BLaER1 treated with 17β-estradiol and CSF1 and Interleukin-3, amounts not matched to agents 10 nM and 100 nM (cell line): ENCODE data around the gene CTCF.

Experiments
- H3K27ac ChIP-seq, 11 experiments: shearing (Covaris generic); formaldehyde crosslinking; 2 replicates each; pipeline ENCODE4 v1.8.1; 2022
- H3K27me3 ChIP-seq, 11 experiments: shearing (Covaris generic); formaldehyde crosslinking; 2 replicates each; pipeline ENCODE4 v1.8.1; 2022
- H3K36me3 ChIP-seq, 11 experiments: shearing (Covaris generic); formaldehyde crosslinking; 2 replicates each; pipeline ENCODE4 v1.8.1; 2022
- H3K4me1 ChIP-seq, 10 experiments: shearing (Covaris generic); formaldehyde crosslinking; 2 replicates each; pipeline ENCODE4 v1.8.1; 2022
- H3K4me2 ChIP-seq, 11 experiments: shearing (Covaris generic); formaldehyde crosslinking; 2 replicates each; pipeline ENCODE4 v1.8.1; 2022
- H3K4me3 ChIP-seq, 10 experiments: shearing (Covaris generic); formaldehyde crosslinking; 2 replicates each; pipeline ENCODE4 v1.8.1; 2022
- H3K9ac ChIP-seq, 11 experiments: shearing (Covaris generic); formaldehyde crosslinking; 2 replicates each; pipeline ENCODE4 v1.8.1; 2022
- H3K9me3 ChIP-seq, 11 experiments: shearing (Covaris generic); formaldehyde crosslinking; replicated peaks in 1 of 11; 2 replicates each; pipeline ENCODE4 v1.8.1; 2022
- H4K20me1 ChIP-seq, 11 experiments: shearing (Covaris generic); formaldehyde crosslinking; 2 replicates each; pipeline ENCODE4 v1.8.1; 2022
- Cebpa-rat ChIP-seq, 11 experiments: shearing (Covaris generic); IDR thresholded peaks; 2 replicates each; pipeline ENCODE4 v1.8.1; 2022

The CTCF gene

DNA sequence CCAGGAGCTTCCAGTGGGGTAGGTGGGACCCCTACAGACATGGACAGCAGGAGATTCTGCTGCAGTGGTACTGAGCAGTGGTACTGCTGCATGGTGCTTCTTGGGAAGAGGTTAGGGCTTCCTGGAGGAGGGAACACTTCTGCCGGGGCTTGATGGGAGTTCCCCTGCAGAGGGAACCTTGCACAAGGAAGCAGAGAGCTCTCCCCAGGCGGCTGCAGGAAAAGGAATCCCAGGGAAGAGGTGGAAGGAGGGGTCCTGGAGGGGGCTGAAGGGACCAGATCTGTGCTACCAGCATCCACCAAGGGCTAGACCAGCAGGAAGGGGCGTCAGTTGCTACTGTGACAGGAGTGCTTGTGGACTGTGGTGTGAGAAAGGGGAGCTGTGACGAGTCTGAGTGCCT is 23.1 kb upstream of the CTCF start:
- Histone ChIP-seq H3K9me3 (no peaks in the 10 kb centered on the region), H3K27ac (peak overlapping the region in 1 of 11 experiments; percentile 84; a peak in 1 of 22 replicates), H3K4me1 (peaks cover 86 to 96% (median 93%) of the 10 kb centered on the region in 10 experiments), H3K4me3 (peak overlapping the region in 8 of 10 experiments; percentile 72 to 89 (median 79); a peak in 9 of 20 replicates), H4K20me1 (peaks cover 68 to 100% (median 96%) of the 10 kb centered on the region in 11 experiments), H3K36me3 (peaks cover 45 to 77% (median 57%) of the 10 kb centered on the region in 11 experiments), H3K27me3 (no peaks in the 10 kb centered on the region), H3K4me2 (peak overlapping the region; percentile 97 to 100 (median 98)), H3K9ac (peak overlapping the region; percentile 80 to 92 (median 85); a peak in 18 of 22 replicates)
- TF ChIP-seq Cebpa-rat (IDR thresholded peaks at IDR 0.05) = no peak

DNA sequence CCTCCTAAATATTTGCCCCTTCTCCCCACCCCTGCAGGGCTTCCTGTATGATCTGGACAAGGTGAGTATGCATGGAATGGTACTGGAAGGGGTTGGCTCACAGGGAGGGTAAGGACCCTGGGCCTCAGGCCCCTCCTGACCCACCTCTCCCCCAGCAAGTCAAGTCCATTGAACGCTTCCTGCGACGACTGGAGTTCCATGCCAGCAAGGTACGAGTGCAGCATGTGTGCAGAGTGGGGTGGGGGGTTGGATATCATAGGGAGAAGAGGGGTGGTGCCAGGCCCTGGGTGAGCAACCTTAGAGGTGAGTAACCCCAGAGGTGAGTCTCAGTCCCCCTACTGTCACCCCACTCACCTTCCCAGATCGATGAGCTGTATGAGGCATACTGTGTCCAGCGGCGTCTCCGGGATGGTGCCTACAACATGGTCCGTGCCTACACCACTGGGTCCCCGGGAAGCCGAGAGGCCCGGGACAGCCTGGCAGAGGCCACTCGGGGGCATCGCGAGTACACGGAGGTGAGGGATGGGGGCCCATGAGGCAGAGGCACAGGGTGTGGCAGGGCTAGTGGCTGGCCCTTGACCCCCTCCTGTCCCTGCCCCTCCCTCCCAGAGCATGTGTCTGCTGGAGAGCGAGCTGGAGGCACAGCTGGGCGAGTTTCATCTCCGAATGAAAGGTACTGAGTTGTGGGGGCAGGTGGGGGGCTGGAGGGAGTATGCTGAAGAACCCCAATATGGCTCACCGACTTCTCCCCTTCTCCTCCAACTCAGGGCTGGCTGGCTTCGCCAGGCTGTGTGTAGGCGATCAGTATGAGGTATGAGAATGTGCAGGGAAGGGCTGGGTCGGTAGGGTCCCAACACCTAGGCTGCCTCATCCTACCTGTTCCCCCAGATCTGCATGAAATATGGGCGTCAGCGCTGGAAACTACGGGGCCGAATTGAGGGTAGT is 22.4 kb upstream of the CTCF start:
- Histone ChIP-seq H4K20me1 (peaks cover 62 to 100% (median 96%) of the 10 kb centered on the region in 11 experiments), H3K4me1 (peaks cover 86 to 96% (median 93%) of the 10 kb centered on the region in 10 experiments), H3K27ac (no peak overlapping the region)

DNA sequence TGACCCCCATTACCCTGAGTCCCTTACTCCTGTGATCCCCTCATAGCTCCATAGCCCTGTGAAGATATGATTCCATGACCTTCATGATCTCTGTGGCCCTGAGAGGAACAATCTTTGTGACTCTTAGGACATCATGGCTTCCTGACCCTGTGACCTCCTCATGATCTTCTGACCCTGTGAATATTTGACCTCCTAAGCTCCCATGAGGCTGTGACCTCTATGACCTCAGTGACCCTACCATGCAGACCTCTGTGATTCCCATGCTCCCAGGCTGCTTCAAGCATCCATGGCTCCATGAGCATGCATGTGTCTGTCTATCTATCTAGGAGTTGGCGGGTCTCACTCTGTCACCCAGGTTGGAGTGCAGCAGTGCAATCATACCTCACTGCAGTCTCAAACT is 21.6 kb upstream of the CTCF start:
- H3K4me3 ChIP-seq = no peak overlapping the region
- no peaks in the 10 kb centered on the region for H3K27me3 ChIP-seq
- no peak overlapping the region for H3K9ac ChIP-seq
- H4K20me1 ChIP-seq = peaks cover 54 to 100% (median 94%) of the 10 kb centered on the region in 11 experiments
- peaks cover 86 to 96% (median 93%) of the 10 kb centered on the region in 10 experiments for H3K4me1 ChIP-seq
- H3K27ac ChIP-seq = no peak overlapping the region
- H3K9me3 ChIP-seq = no peaks in the 10 kb centered on the region
- peak overlapping the region in 6 of 11 experiments; percentile 7 to 97 (median 50); a peak in 5 of 22 replicates for H3K4me2 ChIP-seq
- peaks cover 47 to 78% (median 65%) of the 10 kb centered on the region in 11 experiments for H3K36me3 ChIP-seq
- TF ChIP-seq Cebpa-rat (IDR thresholded peaks at IDR 0.05) = no peak

More for the DNA sequence above, 22.4 kb upstream of the CTCF start:
- Histone ChIP-seq H3K36me3 (peaks cover 47 to 78% (median 61%) of the 10 kb centered on the region in 11 experiments), H3K27me3 (no peaks in the 10 kb centered on the region), H3K9me3 (no peaks in the 10 kb centered on the region), H3K4me2 (peak overlapping the region; percentile 97 to 100 (median 98); a peak in 21 of 22 replicates), H3K4me3 (peak overlapping the region in 2 of 10 experiments; percentile 80 to 89; a peak in 1 of 20 replicates), H3K9ac (peak overlapping the region in 5 of 11 experiments; percentile 84 to 88 (median 88); a peak in 5 of 22 replicates)
- TF ChIP-seq Cebpa-rat (IDR thresholded peaks at IDR 0.05) = no peak

DNA sequence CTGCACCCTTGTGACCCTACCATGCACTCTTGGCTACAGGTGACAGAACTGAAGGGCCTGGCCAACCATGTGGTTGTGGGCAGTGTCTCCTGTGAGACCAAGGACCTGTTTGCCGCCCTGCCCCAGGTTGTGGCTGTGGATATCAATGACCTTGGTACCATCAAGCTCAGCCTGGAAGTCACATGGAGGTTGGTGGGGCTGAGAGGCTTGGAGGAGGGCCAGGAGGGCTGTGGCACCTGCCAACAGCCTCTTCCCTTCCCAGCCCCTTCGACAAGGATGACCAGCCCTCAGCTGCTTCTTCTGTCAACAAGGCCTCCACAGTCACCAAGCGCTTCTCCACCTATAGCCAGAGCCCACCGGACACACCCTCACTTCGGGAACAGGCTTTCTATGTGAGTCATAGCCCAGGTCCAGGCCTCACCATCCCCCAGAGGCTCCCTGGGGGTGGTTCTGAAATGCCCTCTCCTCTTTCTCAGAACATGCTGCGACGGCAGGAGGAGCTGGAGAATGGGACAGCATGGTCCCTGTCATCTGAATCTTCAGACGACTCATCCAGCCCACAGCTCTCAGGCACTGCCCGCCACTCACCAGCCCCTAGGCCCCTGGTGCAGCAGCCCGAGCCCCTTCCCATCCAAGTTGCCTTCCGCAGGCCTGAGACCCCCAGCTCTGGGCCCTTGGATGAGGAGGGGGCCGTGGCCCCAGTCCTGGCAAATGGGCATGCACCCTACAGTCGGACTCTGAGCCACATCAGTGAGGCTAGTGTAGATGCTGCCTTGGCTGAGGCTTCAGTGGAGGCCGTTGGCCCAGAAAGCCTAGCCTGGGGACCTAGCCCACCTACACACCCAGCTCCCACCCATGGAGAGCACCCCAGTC is 20.7 kb upstream of the CTCF start:
- no peak for TF ChIP-seq Cebpa-rat (IDR thresholded peaks at IDR 0.05)
- Histone ChIP-seq H3K4me3 (peak overlapping the region in 1 of 10 experiments; percentile 12; a peak in 3 of 20 replicates), H3K9ac (peak overlapping the region in 4 of 11 experiments; percentile 6 to 37 (median 16); a peak in 3 of 22 replicates), H3K9me3 (no peaks in the 10 kb centered on the region), H3K27ac (peak overlapping the region in 5 of 11 experiments; percentile 1 to 33 (median 10); a peak in 1 of 22 replicates), H3K36me3 (peaks cover 50 to 84% (median 70%) of the 10 kb centered on the region in 11 experiments), H4K20me1 (peaks cover 45 to 100% (median 91%) of the 10 kb centered on the region in 11 experiments), H3K4me2 (peak overlapping the region; percentile 38 to 97 (median 52)), H3K27me3 (no peaks in the 10 kb centered on the region), H3K4me1 (peaks cover 86 to 96% (median 93%) of the 10 kb centered on the region in 10 experiments)

DNA sequence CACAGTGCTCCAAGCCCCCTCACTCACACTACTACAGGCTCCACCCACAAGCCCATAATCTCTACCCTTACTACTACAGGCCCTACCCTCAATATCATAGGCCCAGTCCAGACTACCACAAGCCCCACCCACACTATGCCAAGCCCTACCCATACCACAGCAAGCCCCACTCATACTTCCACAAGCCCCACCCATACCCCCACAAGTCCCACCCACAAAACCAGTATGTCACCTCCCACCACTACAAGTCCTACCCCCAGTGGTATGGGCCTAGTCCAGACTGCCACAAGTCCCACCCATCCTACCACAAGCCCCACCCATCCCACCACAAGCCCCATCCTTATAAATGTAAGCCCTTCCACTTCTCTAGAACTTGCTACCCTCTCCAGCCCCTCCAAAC is 19.9 kb upstream of the CTCF start:
- Histone ChIP-seq H4K20me1 (peaks cover 37 to 100% (median 91%) of the 10 kb centered on the region in 11 experiments), H3K36me3 (peaks cover 53 to 91% (median 73%) of the 10 kb centered on the region in 11 experiments), H3K9ac (no peak overlapping the region; a peak in 1 of 22 replicates), H3K27me3 (no peaks in the 10 kb centered on the region), H3K4me3 (no peak overlapping the region; a peak in 1 of 20 replicates), H3K9me3 (no peaks in the 10 kb centered on the region), H3K4me1 (peaks cover 86 to 96% (median 94%) of the 10 kb centered on the region in 10 experiments), H3K27ac (0 out of 22 replicates have a peak overlapping the region, but pooled peaks of 2 of the 11 experiments have one; percentile 1 to 10), H3K4me2 (peak overlapping the region; percentile 47 to 98 (median 91))
- TF ChIP-seq Cebpa-rat (IDR thresholded peaks at IDR 0.05) = no peak

DNA sequence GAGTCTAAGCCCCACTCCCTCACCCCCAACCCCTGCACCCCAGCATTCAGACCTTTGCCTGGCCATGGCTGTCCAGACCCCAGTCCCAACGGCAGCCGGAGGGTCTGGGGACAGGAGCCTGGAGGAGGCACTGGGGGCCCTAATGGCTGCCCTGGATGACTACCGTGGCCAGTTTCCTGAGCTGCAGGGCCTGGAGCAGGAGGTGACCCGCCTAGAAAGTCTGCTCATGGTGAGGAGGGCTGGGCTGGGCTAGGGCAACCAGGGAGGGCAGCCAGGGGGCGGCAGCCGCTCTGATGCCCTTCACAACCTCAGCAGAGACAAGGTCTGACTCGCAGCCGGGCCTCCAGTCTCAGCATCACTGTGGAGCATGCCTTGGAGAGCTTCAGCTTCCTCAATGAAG is 19.3 kb upstream of the CTCF start:
- no peak for TF ChIP-seq Cebpa-rat (IDR thresholded peaks at IDR 0.05)
- Histone ChIP-seq H3K9me3 (no peaks in the 10 kb centered on the region), H3K27ac (peak overlapping the region in 3 of 11 experiments; percentile 29 to 90 (median 90); a peak in 6 of 22 replicates), H3K27me3 (no peaks in the 10 kb centered on the region), H3K36me3 (peaks cover 53 to 96% (median 73%) of the 10 kb centered on the region in 11 experiments), H3K9ac (peak overlapping the region in 5 of 11 experiments; percentile 8 to 44 (median 15); a peak in 4 of 22 replicates), H3K4me3 (no peak overlapping the region), H3K4me1 (peaks cover 90 to 100% (median 99%) of the 10 kb centered on the region in 10 experiments), H4K20me1 (peaks cover 32 to 100% (median 92%) of the 10 kb centered on the region in 11 experiments), H3K4me2 (peak overlapping the region; percentile 63 to 98 (median 91))

DNA sequence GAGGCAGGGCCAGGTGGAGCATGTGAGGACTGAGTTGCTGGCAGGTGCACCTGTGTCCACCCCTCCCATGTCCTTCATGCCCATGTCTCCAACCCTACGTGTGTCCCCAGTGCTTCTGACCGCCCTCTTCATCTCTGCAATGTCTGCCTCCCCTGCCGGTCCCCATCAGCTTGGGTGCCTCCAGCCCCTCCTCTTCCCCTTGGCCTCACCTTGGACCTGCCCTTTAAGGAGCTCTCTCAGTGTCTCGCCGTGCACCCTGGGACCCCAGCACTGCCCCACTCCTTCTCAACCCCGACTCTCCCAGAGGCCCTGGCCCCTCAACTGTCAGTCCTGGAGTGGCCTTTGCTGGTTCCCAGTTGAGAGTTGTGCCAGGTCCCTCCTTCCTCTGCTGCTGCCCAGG is 18.7 kb upstream of the CTCF start:
- Histone ChIP-seq H3K9ac (peak overlapping the region in 5 of 11 experiments; percentile 8 to 85 (median 81); a peak in 3 of 22 replicates), H3K27ac (peak overlapping the region in 2 of 11 experiments; percentile 90; a peak in 4 of 22 replicates), H3K4me2 (peak overlapping the region; percentile 63 to 98 (median 91)), H4K20me1 (peaks cover 27 to 100% (median 90%) of the 10 kb centered on the region in 11 experiments), H3K4me3 (peak overlapping the region in 1 of 10 experiments; percentile 53; a peak in 1 of 20 replicates), H3K9me3 (no peaks in the 10 kb centered on the region), H3K36me3 (peaks cover 53 to 97% (median 74%) of the 10 kb centered on the region in 11 experiments), H3K4me1 (peaks cover 90 to 100% (median 99%) of the 10 kb centered on the region in 10 experiments), H3K27me3 (no peaks in the 10 kb centered on the region)
- no peak for TF ChIP-seq Cebpa-rat (IDR thresholded peaks at IDR 0.05)
